Naive B cell (primary cell): ENCODE data around the gene KCNK17. TPM values are rescaled to one million over a fixed set of nuclear protein-coding genes. Genes with fewer than 3 reads are reported as not detected.

Source experiments
- ATAC-seq, 2 donors: fragments of 150-1000 bp; cut with Tn5 transposase; 2 replicates each; pipeline ENCODE4 v1.10.0; 2021; ENCODE audit warnings: low read depth in 2 of 2, mild to moderate bottlenecking in 2 of 2, moderate library complexity in 2 of 2
- DNase-seq: peaks from one replicate; pipeline ENCODE4 v3.0.0; 2022
- H3K27ac Mint-ChIP-seq, 6 donors: one replicate each; pipeline ENCODE4 v1.8.0; 2020 to 2022; ENCODE audit warnings: mild to moderate bottlenecking in 6 of 6, mixed read lengths in 6 of 6, moderate library complexity in 5 of 6, inconsistent platforms in 2 of 6
- H3K27me3 Mint-ChIP-seq, 3 donors: one replicate each; pipeline ENCODE4 v1.8.0; 2021 to 2022; ENCODE audit warnings: mixed read lengths in 3 of 3, mild to moderate bottlenecking in 1 of 3
- H3K36me3 Mint-ChIP-seq, 2 donors: one replicate each; pipeline ENCODE4 v1.8.0; 2020 to 2022; ENCODE audit warnings: mixed read lengths in 2 of 2, inconsistent platforms in 1 of 2, mild to moderate bottlenecking in 1 of 2
- H3K4me1 Mint-ChIP-seq, 3 donors: one replicate each; pipeline ENCODE4 v1.8.0; 2020 to 2022; ENCODE audit warnings: mixed read lengths in 3 of 3, inconsistent platforms in 1 of 3, mild to moderate bottlenecking in 1 of 3, moderate library complexity in 1 of 3
- H3K4me3 Mint-ChIP-seq, 8 donors: one replicate each; pipeline ENCODE4 v1.8.0; 2020 to 2022; ENCODE audit warnings: mild to moderate bottlenecking in 8 of 8, mixed read lengths in 8 of 8, moderate library complexity in 8 of 8, inconsistent platforms in 2 of 8
- H3K9me3 Mint-ChIP-seq, 7 donors: one replicate each; pipeline ENCODE4 v1.8.0; 2020 to 2022; ENCODE audit warnings: mixed read lengths in 7 of 7, mild to moderate bottlenecking in 5 of 7, inconsistent platforms in 2 of 7, moderate library complexity in 1 of 7
- polyA plus RNA-seq, 6 donors: library from polyadenylated mRNA; unstranded; fragments of 300-500 nt; fragmentation: Illumina TruSeq; gene quantifications; one replicate each; pipeline ENCODE4 v1.2.3, GENCODE V29; 2021; ENCODE audit warnings: low read depth in 6 of 6

KCNK17 gene
- polyA plus RNA-seq, 6 donors from 2014 or later: not detected

GRCh38 chr6:39307462-39307861 lies 6.8 kb downstream of the KCNK17 start:
- DNase-seq (no peak), ATAC-seq (no peak)
- Mint-ChIP-seq H3K4me3 (no peak overlapping the region), H3K9me3 (peaks cover 0 to 7% (median 4%) of the 10 kb centered on the region in 7 donors), H3K36me3 (peaks cover 0 to 8% of the 10 kb centered on the region in 2 donors), H3K27ac (no peak overlapping the region), H3K27me3 (peaks cover 20 to 57% (median 30%) of the 10 kb centered on the region in 3 donors), H3K4me1 (peaks cover 3 to 22% (median 14%) of the 10 kb centered on the region in 3 donors)

- no peak for ATAC-seq
- no peak overlapping the region for H3K27ac Mint-ChIP-seq
- H3K9me3 Mint-ChIP-seq: peaks cover 0 to 7% (median 4%) of the 10 kb centered on the region in 7 donors
- DNase-seq: no peak
- no peak overlapping the region for H3K4me3 Mint-ChIP-seq
- H3K27me3 Mint-ChIP-seq: peaks cover 9 to 54% (median 23%) of the 10 kb centered on the region in 3 donors
- peaks cover under 1 to 10% (median 9%) of the 10 kb centered on the region in 3 donors for H3K4me1 Mint-ChIP-seq
- H3K36me3 Mint-ChIP-seq: peaks cover 0 to 8% of the 10 kb centered on the region in 2 donors
Observed at GRCh38 chr6:39304951-39305350, 9.3 kb downstream of the KCNK17 start.

GRCh38 chr6:39303425-39304153 lies 10.6 kb downstream of the KCNK17 start:
- no peak for DNase-seq
- Mint-ChIP-seq H3K4me1 (peaks cover 0 to 8% (median 8%) of the 10 kb centered on the region in 3 donors), H3K9me3 (peaks cover 0 to 7% (median 4%) of the 10 kb centered on the region in 7 donors), H3K27ac (no peak overlapping the region), H3K36me3 (peaks cover 0 to 8% of the 10 kb centered on the region in 2 donors), H3K4me3 (no peak overlapping the region), H3K27me3 (peaks cover 8 to 50% (median 25%) of the 10 kb centered on the region in 3 donors)
- ATAC-seq: peak in 1 of 2 donors; percentile 4

GRCh38 chr6:39302669-39303424 lies 11.4 kb downstream of the KCNK17 start:
- H3K36me3 Mint-ChIP-seq: peaks cover 0 to 8% of the 10 kb centered on the region in 2 donors
- no peak overlapping the region for H3K27ac Mint-ChIP-seq
- peaks cover 8 to 47% (median 25%) of the 10 kb centered on the region in 3 donors for H3K27me3 Mint-ChIP-seq
- DNase-seq: peak; percentile 73
- peak overlapping the region in 6 of 8 donors; percentile 54 to 86 (median 66) for H3K4me3 Mint-ChIP-seq
- peaks cover 0 to 7% (median 4%) of the 10 kb centered on the region in 7 donors for H3K9me3 Mint-ChIP-seq
- ATAC-seq: peak; percentile 94 to 99
- H3K4me1 Mint-ChIP-seq: peaks cover 0 to 8% (median 8%) of the 10 kb centered on the region in 3 donors

GRCh38 chr6:39302011-39302410 lies 12.2 kb downstream of the KCNK17 start:
- H3K36me3 Mint-ChIP-seq: peaks cover 0 to 8% of the 10 kb centered on the region in 2 donors
- DNase-seq (no peak), ATAC-seq (no peak)
- no peak overlapping the region for H3K27ac Mint-ChIP-seq
- no peak overlapping the region for H3K4me3 Mint-ChIP-seq
- peaks cover 0 to 8% (median 8%) of the 10 kb centered on the region in 3 donors for H3K4me1 Mint-ChIP-seq
- H3K27me3 Mint-ChIP-seq: peaks cover 8 to 45% (median 24%) of the 10 kb centered on the region in 3 donors
- peaks cover 0 to 7% (median 4%) of the 10 kb centered on the region in 7 donors for H3K9me3 Mint-ChIP-seq

- Mint-ChIP-seq H3K9me3 (peaks cover 0 to 7% (median 4%) of the 10 kb centered on the region in 7 donors), H3K4me3 (no peak overlapping the region), H3K4me1 (peaks cover 0 to 8% (median 8%) of the 10 kb centered on the region in 3 donors), H3K36me3 (peaks cover 0 to 8% of the 10 kb centered on the region in 2 donors), H3K27ac (no peak overlapping the region), H3K27me3 (peaks cover 8 to 48% (median 20%) of the 10 kb centered on the region in 3 donors)
- DNase-seq (no peak), ATAC-seq (no peak)
Observed at GRCh38 chr6:39301606-39302005, 12.6 kb downstream of the KCNK17 start.

- no peak overlapping the region for H3K4me3 Mint-ChIP-seq
- H3K4me1 Mint-ChIP-seq: peaks cover 0 to 8% (median 8%) of the 10 kb centered on the region in 3 donors
- ATAC-seq (no peak), DNase-seq (no peak)
- H3K9me3 Mint-ChIP-seq: peaks cover 0 to 7% (median 4%) of the 10 kb centered on the region in 7 donors
- peaks cover 13 to 54% (median 16%) of the 10 kb centered on the region in 3 donors for H3K27me3 Mint-ChIP-seq
- peak overlapping the region in 1 of 6 donors; percentile 91 for H3K27ac Mint-ChIP-seq
- peaks cover 0 to 8% of the 10 kb centered on the region in 2 donors for H3K36me3 Mint-ChIP-seq
Observed at GRCh38 chr6:39300739-39301138, 13.5 kb downstream of the KCNK17 start.

GRCh38 chr6:39298061-39298460 lies 16.2 kb downstream of the KCNK17 start:
- no peak overlapping the region for H3K27ac Mint-ChIP-seq
- peaks cover 14 to 62% (median 34%) of the 10 kb centered on the region in 3 donors for H3K27me3 Mint-ChIP-seq
- H3K4me1 Mint-ChIP-seq: peaks cover 0 to 6% (median 6%) of the 10 kb centered on the region in 3 donors
- ATAC-seq (no peak), DNase-seq (no peak)
- H3K4me3 Mint-ChIP-seq: no peak overlapping the region
- no peaks in the 10 kb centered on the region for H3K9me3 Mint-ChIP-seq
- H3K36me3 Mint-ChIP-seq: no peaks in the 10 kb centered on the region

- H3K27ac Mint-ChIP-seq: peak overlapping the region in 1 of 6 donors; percentile 59
Observed at GRCh38 chr6:39296745-39297640, 17.2 kb downstream of the KCNK17 start.

GRCh38 chr6:39295611-39296011 lies 18.6 kb downstream of the KCNK17 start:
- H3K36me3 Mint-ChIP-seq: no peaks in the 10 kb centered on the region
- ATAC-seq (no peak), DNase-seq (no peak)
- H3K9me3 Mint-ChIP-seq: peaks cover 0 to 2% (median 0%) of the 10 kb centered on the region in 7 donors
- H3K4me1 Mint-ChIP-seq: no peaks in the 10 kb centered on the region
- H3K4me3 Mint-ChIP-seq: no peak overlapping the region
- H3K27ac Mint-ChIP-seq: no peak overlapping the region
- peaks cover 5 to 56% (median 30%) of the 10 kb centered on the region in 3 donors for H3K27me3 Mint-ChIP-seq

More at GRCh38 chr6:39296745-39297640, 17.2 kb downstream of the KCNK17 start:
- no peaks in the 10 kb centered on the region for H3K9me3 Mint-ChIP-seq
- no peak for ATAC-seq
- H3K4me1 Mint-ChIP-seq: no peaks in the 10 kb centered on the region
- peaks cover 8 to 66% (median 34%) of the 10 kb centered on the region in 3 donors for H3K27me3 Mint-ChIP-seq
- H3K4me3 Mint-ChIP-seq: no peak overlapping the region
- no peak for DNase-seq
- H3K36me3 Mint-ChIP-seq: no peaks in the 10 kb centered on the region

GRCh38 chr6:39294899-39295298 lies 19.3 kb downstream of the KCNK17 start:
- Mint-ChIP-seq H3K9me3 (peaks cover 0 to 2% (median 0%) of the 10 kb centered on the region in 7 donors), H3K27me3 (peaks cover 5 to 52% (median 26%) of the 10 kb centered on the region in 3 donors), H3K4me3 (no peak overlapping the region), H3K36me3 (no peaks in the 10 kb centered on the region), H3K27ac (no peak overlapping the region), H3K4me1 (no peaks in the 10 kb centered on the region)
- no peak for DNase-seq
- ATAC-seq: no peak

GRCh38 chr6:39294133-39294532 lies 20.1 kb downstream of the KCNK17 start:
- peak overlapping the region in 1 of 6 donors; percentile 81 for H3K27ac Mint-ChIP-seq
- H3K36me3 Mint-ChIP-seq: no peaks in the 10 kb centered on the region
- peaks cover 8 to 52% (median 26%) of the 10 kb centered on the region in 3 donors for H3K27me3 Mint-ChIP-seq
- DNase-seq (no peak), ATAC-seq (no peak)
- H3K4me1 Mint-ChIP-seq: no peaks in the 10 kb centered on the region
- peaks cover 0 to 2% (median 0%) of the 10 kb centered on the region in 7 donors for H3K9me3 Mint-ChIP-seq
- no peak overlapping the region for H3K4me3 Mint-ChIP-seq
